GM23338 (cell line): ENCODE data around the gene RGS3.

Experiments used
- CREB1 ChIP-seq: fragments of 250-450 bp; sonication (Bioruptor Pico); IDR thresholded peaks from 2 replicates; pipeline ENCODE4 v1.5.0; 2020; ENCODE audit warnings: low read depth, mild to moderate bottlenecking, moderate library complexity
- EZH2 ChIP-seq: fragments of 200-600 bp; sonication (generic); IDR thresholded peaks from one replicate; pipeline ENCODE4 v1.8.0; 2017; ENCODE audit warnings: antibody characterized with exemption, mild to moderate bottlenecking, low read depth; ENCODE audit not compliant: unreplicated experiment
- EZH2phosphoT487 ChIP-seq: fragments of 200-600 bp; sonication (generic); IDR thresholded peaks from one replicate; pipeline ENCODE4 v1.8.1; 2018; ENCODE audit warnings: antibody characterized with exemption; ENCODE audit not compliant: unreplicated experiment
- JUNB ChIP-seq: IDR thresholded peaks from one replicate; pipeline ENCODE4 v1.6.1; 2016; ENCODE audit warnings: antibody characterized with exemption; ENCODE audit not compliant: unreplicated experiment
- NANOG ChIP-seq: IDR thresholded peaks from 2 replicates; pipeline ENCODE4 v1.6.1; 2016; ENCODE audit warnings: antibody characterized with exemption, borderline replicate concordance
- POLR2AphosphoS5 ChIP-seq: IDR thresholded peaks from 2 replicates; pipeline ENCODE4 v1.6.1; 2016; ENCODE audit warnings: antibody characterized with exemption, low read depth
- STAT1 ChIP-seq: IDR thresholded peaks from one replicate; pipeline ENCODE4 v1.6.1; 2016; ENCODE audit warnings: antibody characterized with exemption; ENCODE audit not compliant: unreplicated experiment
- ZNF114 ChIP-seq: fragments of 250-450 bp; sonication (Bioruptor Pico); IDR thresholded peaks from 2 replicates; pipeline ENCODE4 v1.5.0; 2020; ENCODE audit warnings: mild to moderate bottlenecking, moderate library complexity
- TF ChIP-seq, protein P1 (sequence below): IDR thresholded peaks from one replicate; pipeline ENCODE4 v1.6.1; 2018; ENCODE audit warnings: antibody characterized with exemption; ENCODE audit not compliant: unreplicated experiment
- TF ChIP-seq, protein P2 (sequence below), 2 experiments: fragments of 200-600 bp in 1 of 2; sonication (generic) in 1 of 2; conservative IDR thresholded peaks; 2 replicates each; pipeline versions ENCODE4 v1.5.1 to v1.6.1; 2016 to 2017; ENCODE audit warnings: antibody characterized with exemption in 2 of 2, low read depth in 2 of 2, mild to moderate bottlenecking in 2 of 2, moderate library complexity in 1 of 2
- TF ChIP-seq, protein P3 (sequence below): fragments of 250-450 bp; sonication (Bioruptor Pico); IDR thresholded peaks from 2 replicates; pipeline ENCODE4 v1.5.0; 2020; ENCODE audit warnings: mild to moderate bottlenecking, moderate library complexity

DNA sequence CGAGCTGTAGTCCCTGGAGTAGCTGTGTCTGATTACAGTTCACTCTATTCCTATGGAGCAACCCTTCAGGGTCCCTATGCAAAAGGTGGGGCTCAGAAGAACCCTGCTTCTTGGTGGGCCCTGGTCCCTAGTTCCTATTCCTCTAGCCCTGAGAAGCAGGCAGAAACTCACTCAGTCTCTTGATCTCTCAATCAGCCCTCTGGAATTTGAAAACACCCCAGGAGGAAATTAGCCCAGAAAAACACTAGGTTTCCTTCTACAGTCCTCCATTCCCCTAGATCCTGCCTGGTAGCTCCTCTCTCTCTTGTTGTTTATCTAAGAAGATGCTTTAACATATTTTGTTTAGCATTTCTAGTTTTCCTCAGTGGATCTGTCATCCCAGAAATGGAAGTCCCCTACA lies 7.6 kb downstream of the RGS3 start:
- TF ChIP-seq POLR2AphosphoS5 (no peak), EZH2 (no peak), EZH2phosphoT487 (no peak), JUNB (no peak), CREB1 (CRISPR knock-in tag) (no peak), NANOG (no peak), ZNF114 (no peak), STAT1 (no peak)
- TF ChIP-seq, protein P1, sequence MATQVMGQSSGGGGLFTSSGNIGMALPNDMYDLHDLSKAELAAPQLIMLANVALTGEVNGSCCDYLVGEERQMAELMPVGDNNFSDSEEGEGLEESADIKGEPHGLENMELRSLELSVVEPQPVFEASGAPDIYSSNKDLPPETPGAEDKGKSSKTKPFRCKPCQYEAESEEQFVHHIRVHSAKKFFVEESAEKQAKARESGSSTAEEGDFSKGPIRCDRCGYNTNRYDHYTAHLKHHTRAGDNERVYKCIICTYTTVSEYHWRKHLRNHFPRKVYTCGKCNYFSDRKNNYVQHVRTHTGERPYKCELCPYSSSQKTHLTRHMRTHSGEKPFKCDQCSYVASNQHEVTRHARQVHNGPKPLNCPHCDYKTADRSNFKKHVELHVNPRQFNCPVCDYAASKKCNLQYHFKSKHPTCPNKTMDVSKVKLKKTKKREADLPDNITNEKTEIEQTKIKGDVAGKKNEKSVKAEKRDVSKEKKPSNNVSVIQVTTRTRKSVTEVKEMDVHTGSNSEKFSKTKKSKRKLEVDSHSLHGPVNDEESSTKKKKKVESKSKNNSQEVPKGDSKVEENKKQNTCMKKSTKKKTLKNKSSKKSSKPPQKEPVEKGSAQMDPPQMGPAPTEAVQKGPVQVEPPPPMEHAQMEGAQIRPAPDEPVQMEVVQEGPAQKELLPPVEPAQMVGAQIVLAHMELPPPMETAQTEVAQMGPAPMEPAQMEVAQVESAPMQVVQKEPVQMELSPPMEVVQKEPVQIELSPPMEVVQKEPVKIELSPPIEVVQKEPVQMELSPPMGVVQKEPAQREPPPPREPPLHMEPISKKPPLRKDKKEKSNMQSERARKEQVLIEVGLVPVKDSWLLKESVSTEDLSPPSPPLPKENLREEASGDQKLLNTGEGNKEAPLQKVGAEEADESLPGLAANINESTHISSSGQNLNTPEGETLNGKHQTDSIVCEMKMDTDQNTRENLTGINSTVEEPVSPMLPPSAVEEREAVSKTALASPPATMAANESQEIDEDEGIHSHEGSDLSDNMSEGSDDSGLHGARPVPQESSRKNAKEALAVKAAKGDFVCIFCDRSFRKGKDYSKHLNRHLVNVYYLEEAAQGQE, result no peak
- TF ChIP-seq, protein P2, sequence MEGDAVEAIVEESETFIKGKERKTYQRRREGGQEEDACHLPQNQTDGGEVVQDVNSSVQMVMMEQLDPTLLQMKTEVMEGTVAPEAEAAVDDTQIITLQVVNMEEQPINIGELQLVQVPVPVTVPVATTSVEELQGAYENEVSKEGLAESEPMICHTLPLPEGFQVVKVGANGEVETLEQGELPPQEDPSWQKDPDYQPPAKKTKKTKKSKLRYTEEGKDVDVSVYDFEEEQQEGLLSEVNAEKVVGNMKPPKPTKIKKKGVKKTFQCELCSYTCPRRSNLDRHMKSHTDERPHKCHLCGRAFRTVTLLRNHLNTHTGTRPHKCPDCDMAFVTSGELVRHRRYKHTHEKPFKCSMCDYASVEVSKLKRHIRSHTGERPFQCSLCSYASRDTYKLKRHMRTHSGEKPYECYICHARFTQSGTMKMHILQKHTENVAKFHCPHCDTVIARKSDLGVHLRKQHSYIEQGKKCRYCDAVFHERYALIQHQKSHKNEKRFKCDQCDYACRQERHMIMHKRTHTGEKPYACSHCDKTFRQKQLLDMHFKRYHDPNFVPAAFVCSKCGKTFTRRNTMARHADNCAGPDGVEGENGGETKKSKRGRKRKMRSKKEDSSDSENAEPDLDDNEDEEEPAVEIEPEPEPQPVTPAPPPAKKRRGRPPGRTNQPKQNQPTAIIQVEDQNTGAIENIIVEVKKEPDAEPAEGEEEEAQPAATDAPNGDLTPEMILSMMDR (conservative IDR thresholded peaks at IDR 0.05; ENCODE audit: low read depth in 2 of 2), result no peak
- TF ChIP-seq, protein P3, sequence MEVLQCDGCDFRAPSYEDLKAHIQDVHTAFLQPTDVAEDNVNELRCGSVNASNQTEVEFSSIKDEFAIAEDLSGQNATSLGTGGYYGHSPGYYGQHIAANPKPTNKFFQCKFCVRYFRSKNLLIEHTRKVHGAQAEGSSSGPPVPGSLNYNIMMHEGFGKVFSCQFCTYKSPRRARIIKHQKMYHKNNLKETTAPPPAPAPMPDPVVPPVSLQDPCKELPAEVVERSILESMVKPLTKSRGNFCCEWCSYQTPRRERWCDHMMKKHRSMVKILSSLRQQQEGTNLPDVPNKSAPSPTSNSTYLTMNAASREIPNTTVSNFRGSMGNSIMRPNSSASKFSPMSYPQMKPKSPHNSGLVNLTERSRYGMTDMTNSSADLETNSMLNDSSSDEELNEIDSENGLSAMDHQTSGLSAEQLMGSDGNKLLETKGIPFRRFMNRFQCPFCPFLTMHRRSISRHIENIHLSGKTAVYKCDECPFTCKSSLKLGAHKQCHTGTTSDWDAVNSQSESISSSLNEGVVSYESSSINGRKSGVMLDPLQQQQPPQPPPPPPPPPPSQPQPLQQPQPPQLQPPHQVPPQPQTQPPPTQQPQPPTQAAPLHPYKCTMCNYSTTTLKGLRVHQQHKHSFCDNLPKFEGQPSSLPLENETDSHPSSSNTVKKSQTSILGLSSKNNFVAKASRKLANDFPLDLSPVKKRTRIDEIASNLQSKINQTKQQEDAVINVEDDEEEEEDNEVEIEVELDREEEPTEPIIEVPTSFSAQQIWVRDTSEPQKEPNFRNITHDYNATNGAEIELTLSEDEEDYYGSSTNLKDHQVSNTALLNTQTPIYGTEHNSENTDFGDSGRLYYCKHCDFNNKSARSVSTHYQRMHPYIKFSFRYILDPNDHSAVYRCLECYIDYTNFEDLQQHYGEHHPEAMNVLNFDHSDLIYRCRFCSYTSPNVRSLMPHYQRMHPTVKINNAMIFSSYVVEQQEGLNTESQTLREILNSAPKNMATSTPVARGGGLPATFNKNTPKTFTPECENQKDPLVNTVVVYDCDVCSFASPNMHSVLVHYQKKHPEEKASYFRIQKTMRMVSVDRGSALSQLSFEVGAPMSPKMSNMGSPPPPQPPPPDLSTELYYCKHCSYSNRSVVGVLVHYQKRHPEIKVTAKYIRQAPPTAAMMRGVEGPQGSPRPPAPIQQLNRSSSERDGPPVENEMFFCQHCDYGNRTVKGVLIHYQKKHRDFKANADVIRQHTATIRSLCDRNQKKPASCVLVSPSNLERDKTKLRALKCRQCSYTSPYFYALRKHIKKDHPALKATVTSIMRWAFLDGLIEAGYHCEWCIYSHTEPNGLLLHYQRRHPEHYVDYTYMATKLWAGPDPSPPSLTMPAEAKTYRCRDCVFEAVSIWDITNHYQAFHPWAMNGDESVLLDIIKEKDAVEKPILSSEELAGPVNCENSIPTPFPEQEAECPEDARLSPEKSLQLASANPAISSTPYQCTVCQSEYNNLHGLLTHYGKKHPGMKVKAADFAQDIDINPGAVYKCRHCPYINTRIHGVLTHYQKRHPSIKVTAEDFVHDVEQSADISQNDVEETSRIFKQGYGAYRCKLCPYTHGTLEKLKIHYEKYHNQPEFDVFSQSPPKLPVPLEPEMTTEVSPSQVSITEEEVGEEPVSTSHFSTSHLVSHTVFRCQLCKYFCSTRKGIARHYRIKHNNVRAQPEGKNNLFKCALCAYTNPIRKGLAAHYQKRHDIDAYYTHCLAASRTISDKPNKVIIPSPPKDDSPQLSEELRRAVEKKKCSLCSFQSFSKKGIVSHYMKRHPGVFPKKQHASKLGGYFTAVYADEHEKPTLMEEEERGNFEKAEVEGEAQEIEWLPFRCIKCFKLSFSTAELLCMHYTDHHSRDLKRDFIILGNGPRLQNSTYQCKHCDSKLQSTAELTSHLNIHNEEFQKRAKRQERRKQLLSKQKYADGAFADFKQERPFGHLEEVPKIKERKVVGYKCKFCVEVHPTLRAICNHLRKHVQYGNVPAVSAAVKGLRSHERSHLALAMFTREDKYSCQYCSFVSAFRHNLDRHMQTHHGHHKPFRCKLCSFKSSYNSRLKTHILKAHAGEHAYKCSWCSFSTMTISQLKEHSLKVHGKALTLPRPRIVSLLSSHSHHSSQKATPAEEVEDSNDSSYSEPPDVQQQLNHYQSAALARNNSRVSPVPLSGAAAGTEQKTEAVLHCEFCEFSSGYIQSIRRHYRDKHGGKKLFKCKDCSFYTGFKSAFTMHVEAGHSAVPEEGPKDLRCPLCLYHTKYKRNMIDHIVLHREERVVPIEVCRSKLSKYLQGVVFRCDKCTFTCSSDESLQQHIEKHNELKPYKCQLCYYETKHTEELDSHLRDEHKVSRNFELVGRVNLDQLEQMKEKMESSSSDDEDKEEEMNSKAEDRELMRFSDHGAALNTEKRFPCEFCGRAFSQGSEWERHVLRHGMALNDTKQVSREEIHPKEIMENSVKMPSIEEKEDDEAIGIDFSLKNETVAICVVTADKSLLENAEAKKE, result no peak
